Gastrocnemius medialis (tissue), 4 donors: ENCODE measurements around the gene SEPHS1. TPM values are rescaled to one million over a fixed set of nuclear protein-coding genes. Genes with fewer than 3 reads are reported as not detected.

ENCODE experiments used
- ATAC-seq, 2 donors: fragments of 150-250 bp; one replicate each; pipeline ENCODE4 v1.9.1; 2016
- DNase-seq, 2 donors: peaks; one replicate each; pipeline ENCODE4 v3.0.0-alpha.2; 2019
- H3K27ac ChIP-seq, 4 donors: fragments of 200-600 bp; sonication (generic); 1 replicate in 1 of 4; 2 replicates in 3 of 4; pipeline ENCODE4 v1.5.1; 2016 to 2018; ENCODE audit warnings: mild to moderate bottlenecking in 2 of 4, moderate library complexity in 1 of 4
- H3K27me3 ChIP-seq, 3 donors: fragments of 200-600 bp; sonication (generic) in 2 of 3; 1 replicate in 1 of 3; 2 replicates in 2 of 3; pipeline versions ENCODE4 v1.5.1 to v1.6.0; 2016 to 2019; ENCODE audit warnings: mild to moderate bottlenecking in 1 of 3, moderate library complexity in 1 of 3
- H3K36me3 ChIP-seq, 2 donors: fragments of 200-600 bp; sonication (generic) in 1 of 2; one replicate each; pipeline ENCODE4 v1.5.1; 2017 to 2018
- H3K4me1 ChIP-seq, 2 donors: fragments of 200-600 bp; sonication (generic) in 1 of 2; one replicate each; pipeline ENCODE4 v1.5.1; 2016 to 2017; ENCODE audit warnings: mild to moderate bottlenecking in 2 of 2
- H3K4me3 ChIP-seq, 4 donors: fragments of 200-600 bp; sonication (generic) in 3 of 4; 1 replicate in 1 of 4; 2 replicates in 3 of 4; pipeline ENCODE4 v1.5.1; 2016 to 2019; ENCODE audit warnings: mild to moderate bottlenecking in 2 of 4
- H3K9me3 ChIP-seq, 3 donors: fragments of 200-600 bp; sonication (generic) in 2 of 3; 1 replicate in 1 of 3; 2 replicates in 2 of 3; pipeline ENCODE4 v1.5.1; 2016 to 2019
- CTCF ChIP-seq, 5 experiments: fragments of 450-650 bp in 3 of 5; fragments of 200-600 bp in 2 of 5; sonication (generic) in 2 of 5; IDR thresholded peaks in 4 of 5; conservative IDR thresholded peaks in 1 of 5; 1 replicate in 4 of 5; 2 replicates in 1 of 5; pipeline ENCODE4 v1.5.1; 2016 to 2019; ENCODE audit warnings: antibody characterized with exemption in 5 of 5, mild to moderate bottlenecking in 3 of 5, moderate library complexity in 3 of 5
- POLR2A ChIP-seq, 2 donors: fragments of 450-650 bp; IDR thresholded peaks; one replicate each; pipeline ENCODE4 v1.6.1; 2017; ENCODE audit warnings: antibody characterized with exemption in 2 of 2, mild to moderate bottlenecking in 2 of 2, moderate library complexity in 2 of 2
- in situ Hi-C, 4 donors: fragments of 200-750 bp; cut with MboI; loops; one replicate each; pipeline versions ENCODE4 v1.15.0 to v1.8.0; 2017; ENCODE audit warnings: low sequenced_read_pairs in 4 of 4
- intact Hi-C: fragments of 100-400 bp; cut with DNase I; formaldehyde crosslinking; loops from one replicate; pipeline ENCODE4 v1.15.1; 2023; ENCODE audit warnings: low total_unique reads
- total RNA-seq, 4 donors: library from RNA; depleted of rRNA; stranded (reverse); fragments of >200 nt; gene quantifications; one replicate each; pipeline versions ENCODE4 v1.1.0 to v1.2.3, GENCODE V29; 2016

The SEPHS1 gene
- total RNA-seq, 4 donors from 2014 or later, result 22.4 to 29.7 (median 27.9) TPM

DNA sequence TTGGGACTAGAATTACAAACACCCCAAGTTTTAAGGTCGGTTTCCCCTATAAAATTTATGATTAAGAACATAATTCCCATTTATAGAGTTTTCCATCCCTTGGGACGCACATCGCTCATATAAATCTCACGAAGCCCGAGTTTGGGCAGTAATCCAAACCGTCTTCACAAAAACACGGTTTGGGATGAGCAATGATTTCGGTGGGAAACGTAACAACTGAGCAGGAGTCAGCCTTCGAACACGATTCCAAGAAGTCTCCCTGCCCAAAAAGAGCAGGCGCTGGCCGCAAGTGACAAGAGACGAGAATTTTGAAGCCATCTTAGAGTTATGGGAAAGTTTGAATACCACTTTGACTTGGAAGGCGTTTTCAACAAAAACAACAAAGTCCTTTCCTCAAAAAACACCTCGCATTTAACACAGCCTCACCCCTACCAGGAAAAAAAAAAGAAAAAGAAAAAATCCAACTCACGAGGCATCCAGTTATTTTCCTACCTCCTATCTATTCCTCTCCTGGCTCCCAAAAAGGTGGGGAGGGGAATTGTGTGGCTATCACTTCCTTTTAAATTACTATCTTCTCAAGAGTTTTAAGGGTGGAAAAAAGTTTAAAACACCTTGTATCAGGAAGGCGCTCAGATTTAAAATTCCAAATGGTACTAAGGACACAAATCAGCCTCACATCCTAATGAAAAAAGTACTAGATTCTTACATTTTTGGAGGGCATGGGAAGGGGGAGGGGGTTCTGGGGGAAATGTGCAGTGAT is 1.6 kb downstream of the SEPHS1 start:
- Histone ChIP-seq H3K9me3 (no peaks in the 10 kb centered on the region), H3K27ac (peak overlapping the region; percentile 85 to 97 (median 94)), H3K4me3 (peak overlapping the region; percentile 72 to 88 (median 80)), H3K4me1 (peaks cover 24 to 25% of the 10 kb centered on the region in 2 donors), H3K36me3 (no peaks in the 10 kb centered on the region), H3K27me3 (no peaks in the 10 kb centered on the region)
- intact Hi-C loops (loop anchor here (5.0 kb wide), 2 partner anchors 181 to 244 kb away; partner anchors contain the start of genes BEND7 and OPTN), in situ Hi-C loops (no loop called here)
- DNase-seq (no peak), ATAC-seq (no peak)
- TF ChIP-seq CTCF (IDR thresholded peaks at IDR 0.05 in 4 of 5, conservative IDR thresholded peaks at IDR 0.05 in 1 of 5) (no peak), POLR2A (IDR thresholded peaks at IDR 0.05) (no peak)

- ATAC-seq (peak in 1 of 2 donors; percentile 69), DNase-seq (no peak)
- intact Hi-C loops, result no loop called here
- no peaks in the 10 kb centered on the region for H3K27me3 ChIP-seq
- H3K4me1 ChIP-seq, result peaks cover 14 to 23% of the 10 kb centered on the region in 2 donors
- H3K27ac ChIP-seq, result peak overlapping the region; percentile 62 to 75 (median 70)
- H3K4me3 ChIP-seq, result peak overlapping the region in 3 of 4 donors; percentile 4 to 30 (median 16)
- H3K9me3 ChIP-seq, result no peaks in the 10 kb centered on the region
- in situ Hi-C loops, result no loop called here
- no peak for TF ChIP-seq CTCF (IDR thresholded peaks at IDR 0.05 in 4 of 5, conservative IDR thresholded peaks at IDR 0.05 in 1 of 5)
- no peak for TF ChIP-seq POLR2A (IDR thresholded peaks at IDR 0.05)
- H3K36me3 ChIP-seq, result peaks cover 0 to 4% of the 10 kb centered on the region in 2 donors
Measured at GRCh38 chr10:13340626-13341376, 7.3 kb downstream of the SEPHS1 start.

- in situ Hi-C loops, result no loop called here
- H3K27me3 ChIP-seq, result no peaks in the 10 kb centered on the region
- H3K27ac ChIP-seq, result peak overlapping the region; percentile 62 to 75 (median 70)
- H3K4me1 ChIP-seq, result peaks cover 9 to 23% of the 10 kb centered on the region in 2 donors
- intact Hi-C loops, result no loop called here
- H3K4me3 ChIP-seq, result peak overlapping the region; percentile 4 to 30 (median 14)
- H3K36me3 ChIP-seq, result peaks cover 0 to 11% of the 10 kb centered on the region in 2 donors
- no peaks in the 10 kb centered on the region for H3K9me3 ChIP-seq
- DNase-seq (no peak), ATAC-seq (peak; percentile 85 to 86)
- TF ChIP-seq POLR2A (IDR thresholded peaks at IDR 0.05) (no peak), CTCF (IDR thresholded peaks at IDR 0.05 in 4 of 5, conservative IDR thresholded peaks at IDR 0.05 in 1 of 5) (no peak)
Measured at GRCh38 chr10:13340068-13340467, 8.0 kb downstream of the SEPHS1 start.

DNA sequence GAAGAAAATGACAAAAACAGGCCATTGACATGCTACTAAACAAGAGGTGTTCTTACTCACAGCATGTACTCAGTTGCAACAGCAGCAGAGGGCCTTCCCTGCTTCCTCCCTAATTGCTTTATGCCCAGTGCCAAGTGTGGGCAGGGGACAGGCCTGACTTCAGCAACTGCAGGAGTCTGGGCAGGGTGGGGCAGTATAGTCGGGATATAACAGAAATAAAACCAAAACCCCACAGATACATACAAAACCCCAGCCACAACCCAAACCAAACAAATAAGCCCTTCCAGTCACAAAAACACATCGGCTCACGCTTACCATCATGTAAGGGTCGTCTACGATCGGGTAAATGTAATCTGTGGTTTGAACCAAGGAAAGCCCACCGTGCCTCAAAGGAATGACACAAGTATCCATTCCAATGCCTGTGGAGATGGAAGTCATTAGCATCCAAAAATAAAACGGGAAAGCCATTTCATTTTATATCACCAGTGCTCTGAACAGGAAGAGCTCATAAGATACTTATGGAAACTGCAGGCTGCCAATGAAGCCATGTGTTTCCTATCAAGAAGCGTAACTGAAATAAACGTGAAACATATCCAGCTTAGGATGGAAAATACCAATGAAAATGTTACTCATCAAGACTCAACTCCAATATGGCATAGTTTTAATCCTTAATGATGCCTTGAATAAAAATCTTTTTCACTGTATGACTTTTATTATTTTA is 9.5 kb downstream of the SEPHS1 start:
- peaks cover 9 to 23% of the 10 kb centered on the region in 2 donors for H3K4me1 ChIP-seq
- H3K36me3 ChIP-seq, result peaks cover 0 to 21% of the 10 kb centered on the region in 2 donors
- no peaks in the 10 kb centered on the region for H3K9me3 ChIP-seq
- TF ChIP-seq CTCF (IDR thresholded peaks at IDR 0.05 in 4 of 5, conservative IDR thresholded peaks at IDR 0.05 in 1 of 5) (no peak), POLR2A (IDR thresholded peaks at IDR 0.05) (no peak)
- intact Hi-C loops, result no loop called here
- in situ Hi-C loops, result no loop called here
- ATAC-seq (no peak), DNase-seq (no peak)
- H3K4me3 ChIP-seq, result no peak overlapping the region
- H3K27ac ChIP-seq, result no peak overlapping the region
- H3K27me3 ChIP-seq, result no peaks in the 10 kb centered on the region
